ENCODE results near the gene LRGUK.
"Not testable (repeated sequence)": the region's sequence is repeated elsewhere in the genome, so short reads cannot be mapped to it uniquely, and the experiment has no call there.

Gene LRGUK

GRCh38 chr7:134212576-134213546 is 85.7 kb downstream of the LRGUK start:
- FAIRE-seq, result no peak

DNA sequence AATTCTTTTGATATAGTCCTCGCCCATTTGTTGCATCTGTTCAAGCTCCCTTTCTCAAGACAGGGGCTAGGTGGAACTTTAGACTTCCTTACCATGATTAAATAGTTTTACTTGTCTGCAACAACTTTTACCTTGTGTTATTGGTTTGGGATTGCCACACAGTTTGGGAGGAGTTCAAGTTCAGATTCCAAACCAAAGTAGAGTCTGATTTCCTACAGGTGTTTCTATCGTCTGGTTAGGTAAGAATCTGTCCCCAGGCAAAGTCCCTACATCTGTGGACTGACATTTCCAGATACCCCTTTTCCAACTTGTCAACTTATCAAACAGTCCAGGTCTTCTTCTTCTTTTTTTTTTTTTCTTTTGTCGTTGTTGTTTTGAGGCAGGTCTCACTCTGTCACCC is 93.1 kb downstream of the LRGUK start:
- DNase-seq (ENCODE audit: extremely low spot score, insufficient read length, low read depth), result no peak
- FAIRE-seq, result no peak

More at GRCh38 chr7:134212576-134213546, 85.7 kb downstream of the LRGUK start:
- no peak for DNase-seq (ENCODE audit: extremely low spot score, insufficient read length, low read depth)

GRCh38 chr7:134231296-134231695 is 104.2 kb downstream of the LRGUK start:
- DNase-seq (ENCODE audit: extremely low spot score, insufficient read length, low read depth); FAIRE-seq: not testable (repeated sequence)

DNA sequence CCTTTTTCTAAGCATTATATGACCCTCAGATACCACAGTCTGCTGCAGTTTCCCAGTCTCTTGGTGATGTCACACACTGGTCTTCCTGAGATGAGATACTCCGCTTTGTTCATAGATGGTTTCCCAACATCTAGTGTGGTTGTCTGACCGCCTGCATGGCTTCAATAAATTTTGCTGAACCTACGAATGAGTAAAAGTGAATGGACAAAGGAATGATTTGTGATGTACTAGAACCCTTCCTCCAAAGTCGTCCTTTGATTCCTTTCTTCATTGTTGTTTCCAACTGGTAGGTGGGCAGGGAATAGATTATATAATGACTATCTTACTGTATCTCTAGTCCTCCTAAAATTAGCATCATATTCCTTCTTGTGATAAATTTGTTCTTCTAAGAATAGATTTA is 107.1 kb downstream of the LRGUK start:
- DNase-seq (ENCODE audit: extremely low spot score, insufficient read length, low read depth) (no peak), FAIRE-seq (no peak)

DNA sequence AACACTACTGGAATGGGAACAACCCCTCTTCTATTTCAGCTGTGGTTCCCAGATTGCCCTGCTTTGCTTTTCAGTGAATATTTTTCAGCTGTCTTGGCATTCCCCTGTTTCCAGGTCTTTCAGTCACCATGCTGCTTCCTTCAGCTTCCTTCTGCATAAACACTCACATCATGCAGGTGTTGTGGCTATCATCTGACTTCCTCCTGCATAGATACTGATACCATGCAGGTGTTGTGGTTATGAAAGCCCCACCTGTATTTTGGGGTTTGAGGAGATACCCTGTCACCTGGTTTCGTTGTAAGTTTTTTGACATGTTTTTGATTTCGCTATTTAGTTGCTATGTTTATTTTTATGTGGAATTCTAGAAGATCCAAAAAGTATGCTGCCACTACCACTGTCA is 118.1 kb downstream of the LRGUK start:
- FAIRE-seq, result no peak

DNA sequence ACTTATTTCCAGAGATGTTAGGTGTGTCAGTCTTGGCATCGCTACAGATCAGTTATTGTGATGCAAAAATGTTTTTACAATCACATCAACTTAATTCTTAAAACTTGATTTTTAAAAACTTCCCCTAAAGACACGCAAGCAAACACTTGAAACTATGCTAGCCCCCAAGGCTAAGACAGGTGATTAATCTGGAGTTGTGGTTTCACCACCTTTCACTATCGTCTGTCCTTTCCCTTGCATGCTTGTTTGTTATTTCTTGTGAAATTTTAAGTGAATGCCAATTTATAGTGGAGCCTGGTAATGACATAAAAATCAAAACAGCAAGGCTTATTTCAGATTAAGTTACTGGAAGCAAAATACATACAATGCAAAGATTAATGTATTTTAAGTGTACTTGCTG is 119.2 kb downstream of the LRGUK start:
- DNase-seq (ENCODE audit: extremely low spot score, insufficient read length, low read depth) (no peak), FAIRE-seq (no peak)

More for the DNA sequence above, 118.1 kb downstream of the LRGUK start:
- no peak for DNase-seq (ENCODE audit: extremely low spot score, insufficient read length, low read depth)

- DNase-seq (ENCODE audit: extremely low spot score, insufficient read length, low read depth) (no peak), FAIRE-seq (no peak)
Observed at GRCh38 chr7:134246761-134247160, 119.6 kb downstream of the LRGUK start.

DNA sequence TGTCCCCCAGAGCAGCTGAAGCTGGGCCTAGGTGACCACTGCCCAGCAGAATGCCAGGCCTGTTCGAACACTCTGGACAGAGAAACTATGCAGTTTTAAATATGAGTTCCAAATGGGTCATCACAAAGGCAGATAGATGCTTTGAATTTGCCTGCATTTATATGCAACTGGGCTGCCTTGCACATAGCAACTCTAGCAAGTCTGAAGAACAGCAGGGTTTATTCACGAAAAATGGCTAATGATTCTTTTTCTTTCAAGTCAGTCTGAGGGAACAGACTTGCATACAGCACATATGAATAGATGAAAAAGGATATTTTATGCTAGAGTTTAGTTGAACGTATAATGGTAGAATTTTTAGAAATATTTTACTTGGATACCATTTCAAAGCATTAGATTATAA is 121.1 kb downstream of the LRGUK start:
- DNase-seq (ENCODE audit: extremely low spot score, insufficient read length, low read depth), result no peak
- no peak for FAIRE-seq

- no peak for FAIRE-seq
- DNase-seq (ENCODE audit: extremely low spot score, insufficient read length, low read depth), result no peak
Observed at GRCh38 chr7:134254311-134254710, 127.2 kb downstream of the LRGUK start.

GRCh38 chr7:134255814-134256213 is 128.7 kb downstream of the LRGUK start:
- no peak for DNase-seq (ENCODE audit: extremely low spot score, insufficient read length, low read depth)
- FAIRE-seq, result no peak

- no peak for DNase-seq (ENCODE audit: extremely low spot score, insufficient read length, low read depth)
- no peak for FAIRE-seq
Observed at GRCh38 chr7:134262322-134262721, 135.2 kb downstream of the LRGUK start.

GRCh38 chr7:134276951-134277350 is 149.8 kb downstream of the LRGUK start:
- DNase-seq (ENCODE audit: extremely low spot score, insufficient read length, low read depth) (no peak), FAIRE-seq (no peak)

GRCh38 chr7:134278502-134279153 is 151.5 kb downstream of the LRGUK start:
- no peak for DNase-seq (ENCODE audit: extremely low spot score, insufficient read length, low read depth)
- FAIRE-seq, result no peak

DNA sequence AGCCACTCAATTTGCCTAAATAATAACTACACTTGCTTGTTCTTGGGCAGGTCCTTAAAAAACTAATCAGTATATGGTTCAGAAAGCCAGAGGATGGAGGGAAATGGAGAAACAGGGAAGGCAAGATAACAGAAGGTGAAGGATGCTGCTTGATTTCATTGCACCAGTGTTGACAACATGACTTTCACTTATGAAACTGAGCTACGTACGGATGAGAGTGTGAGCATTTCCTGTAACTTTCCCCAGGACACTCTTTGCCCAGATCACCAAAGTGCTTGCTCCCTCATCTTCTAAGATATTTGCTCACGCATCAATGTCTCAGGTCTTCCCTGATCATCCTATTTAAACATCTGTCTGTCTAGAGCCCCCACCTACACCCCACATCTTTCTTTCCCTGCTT is 152.2 kb downstream of the LRGUK start:
- FAIRE-seq (no peak), DNase-seq (ENCODE audit: extremely low spot score, insufficient read length, low read depth) (no peak)

DNA sequence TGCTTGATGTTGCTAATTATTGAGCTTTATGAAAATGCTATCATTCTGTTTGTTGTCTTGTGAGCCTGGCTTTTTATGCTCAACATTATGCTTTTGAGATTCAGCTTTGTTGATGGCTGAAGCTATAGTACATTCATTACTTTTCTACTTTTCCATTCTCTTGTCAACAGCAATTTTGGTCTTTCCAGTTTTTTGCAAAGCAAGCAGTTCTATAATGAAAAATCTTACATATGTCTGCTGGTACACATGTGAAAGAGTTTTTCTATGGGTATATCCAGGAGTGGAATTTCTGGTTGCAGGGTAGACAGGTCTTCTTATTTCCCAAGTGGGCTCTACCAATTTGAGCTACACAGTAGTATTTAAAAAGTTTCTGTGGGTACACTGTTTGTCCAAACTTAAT is 152.8 kb downstream of the LRGUK start:
- FAIRE-seq, result no peak
- DNase-seq (ENCODE audit: extremely low spot score, insufficient read length, low read depth), result no peak

DNA sequence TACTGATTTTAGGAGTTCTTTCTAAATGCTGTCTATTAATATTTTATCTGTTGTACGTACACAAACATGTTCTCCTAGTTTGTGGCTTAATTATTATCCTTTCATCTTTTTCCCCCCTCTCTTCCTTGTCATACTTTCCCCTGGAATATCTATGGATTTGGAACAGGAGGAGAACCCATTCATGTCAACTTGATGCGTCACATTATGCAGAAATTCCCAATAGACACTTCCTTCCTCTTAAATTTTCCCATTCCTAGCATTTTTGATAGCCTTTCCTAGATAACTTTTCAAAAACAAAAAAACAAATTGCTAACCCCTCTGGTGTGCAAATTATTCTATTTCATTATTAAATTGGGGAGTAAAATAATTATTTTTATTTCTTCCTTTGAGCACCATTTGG is 153.4 kb downstream of the LRGUK start:
- DNase-seq (ENCODE audit: extremely low spot score, insufficient read length, low read depth) (no peak), FAIRE-seq (no peak)

GRCh38 chr7:134284011-134284410 is 156.9 kb downstream of the LRGUK start:
- FAIRE-seq (no peak), DNase-seq (ENCODE audit: extremely low spot score, insufficient read length, low read depth) (no peak)

DNA sequence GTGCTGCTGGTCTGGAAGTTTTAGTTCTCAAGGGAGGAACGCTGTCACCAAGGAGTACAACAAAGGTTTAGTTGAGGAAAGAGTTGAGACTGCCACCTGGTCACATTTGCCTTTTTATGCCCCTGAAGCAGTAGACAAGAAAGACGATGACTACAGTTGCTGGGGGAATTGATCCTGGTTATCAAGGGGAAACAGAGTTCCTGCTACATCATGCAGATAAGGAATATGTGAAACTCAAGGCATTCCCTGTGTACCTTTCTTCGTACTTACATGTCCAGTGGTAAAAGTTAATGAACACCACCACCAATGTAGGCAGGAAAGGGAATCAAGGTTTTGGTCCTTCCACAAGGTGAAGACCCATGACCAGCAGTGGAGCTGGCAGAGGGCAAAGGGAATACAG is 157.8 kb downstream of the LRGUK start:
- no peak for DNase-seq (ENCODE audit: extremely low spot score, insufficient read length, low read depth)
- no peak for FAIRE-seq

- DNase-seq (ENCODE audit: extremely low spot score, insufficient read length, low read depth) (no peak), FAIRE-seq (no peak)
Observed at GRCh38 chr7:134287916-134288659, 160.9 kb downstream of the LRGUK start.

DNA sequence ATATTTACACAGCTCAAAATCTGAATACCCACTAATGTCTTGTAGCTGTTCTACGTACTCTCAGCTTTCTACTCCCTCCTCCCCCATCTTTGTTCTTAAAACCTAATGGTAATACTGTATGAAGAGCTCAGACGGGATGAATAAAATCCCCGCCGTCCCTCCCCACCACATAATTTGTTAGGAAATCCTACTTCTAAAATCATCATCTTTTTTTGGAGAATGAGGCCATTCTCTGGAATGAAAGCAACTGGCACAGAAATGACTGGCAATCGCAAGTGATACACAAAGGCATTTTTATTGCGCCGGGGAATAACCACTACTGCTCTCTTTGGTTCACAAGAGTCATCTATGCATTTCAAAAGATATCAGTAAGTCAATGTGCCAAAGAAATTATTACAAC is 162.3 kb downstream of the LRGUK start:
- DNase-seq (ENCODE audit: extremely low spot score, insufficient read length, low read depth) (no peak), FAIRE-seq (no peak)

DNA sequence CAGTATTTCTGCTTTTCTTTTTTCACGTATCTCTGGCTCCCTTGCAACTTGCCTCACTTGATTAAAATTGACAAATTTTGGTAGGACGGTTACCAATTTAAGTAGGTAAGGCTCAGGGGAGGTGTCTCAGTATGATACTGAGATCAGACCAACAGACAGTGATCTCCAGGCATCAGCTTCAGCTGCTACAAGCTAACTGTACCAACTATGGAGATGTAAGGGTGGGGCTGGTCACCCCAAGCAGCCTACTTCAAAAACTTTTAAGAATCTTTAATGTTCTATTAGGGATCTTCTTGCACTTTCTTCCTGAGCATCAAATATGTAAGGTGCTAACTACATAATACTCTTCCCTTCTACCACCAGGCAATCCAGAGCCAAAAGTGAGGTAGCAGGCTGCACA is 162.7 kb downstream of the LRGUK start:
- FAIRE-seq, result no peak

More for the DNA sequence above, 162.7 kb downstream of the LRGUK start:
- DNase-seq (ENCODE audit: extremely low spot score, insufficient read length, low read depth), result no peak
